ENCODE measurements around the gene DAB1. TPM values are rescaled to one million over a fixed set of nuclear protein-coding genes. Genes with fewer than 3 reads are reported as not detected.

The DAB1 gene
- total and polyA plus RNA-seq, 2 of the 8 experiments (the other 6 are each of a cell fraction or from before 2014, with no cell fraction given) = 4.4 to 11.8 TPM

DNA sequence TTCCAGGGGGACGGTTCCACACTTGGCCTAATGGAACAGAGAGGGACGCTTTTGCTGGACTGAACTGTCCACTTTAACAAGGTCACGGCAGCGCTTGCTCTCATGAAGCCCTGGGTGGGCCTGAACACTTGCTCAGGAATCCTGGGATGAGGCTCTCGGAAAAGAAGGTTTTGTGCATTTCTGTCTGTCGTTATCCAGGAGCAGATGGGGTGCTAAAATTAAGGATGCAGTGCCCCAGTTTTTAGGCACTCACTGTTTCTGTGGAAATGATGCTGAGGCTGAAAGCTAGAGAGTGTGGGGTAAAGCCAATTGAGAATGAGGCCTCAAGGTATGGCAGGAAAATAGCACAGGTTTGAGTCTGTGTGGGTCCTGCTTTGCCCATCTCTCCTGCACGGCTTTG is 111.0 kb downstream of the DAB1 start:
- Histone ChIP-seq H4K8ac (ENCODE audit: extremely low read depth, insufficient read depth, low read length) (no peak overlapping the region), H3K4me1 (replicated peaks in 1 of 4; ENCODE audit: control insufficient read depth in 3 of 4, insufficient read depth in 4 of 4, low read length in 3 of 4) (no peaks in the 10 kb centered on the region), H3K9me3 (ENCODE audit: insufficient read depth in 2 of 2, low read depth in 1 of 2, low read length in 1 of 2) (peaks cover 0 to 2% of the 10 kb centered on the region in 2 experiments; a peak in 1 of 4 replicates), H3K79me2 (ENCODE audit: control insufficient read depth in 1 of 2, insufficient read depth in 2 of 2, low read length in 2 of 2) (no peaks in the 10 kb centered on the region), H3K36me3 (ENCODE audit: control insufficient read depth in 2 of 4, insufficient read depth in 4 of 4, low read length in 3 of 4) (no peaks in the 10 kb centered on the region), H3K18ac (ENCODE audit: extremely low read depth, low read length) (no peak overlapping the region), H3K4me3 (ENCODE audit: extremely low read depth in 1 of 4, insufficient read depth in 2 of 4, low read depth in 3 of 4, low read length in 4 of 4) (no peak overlapping the region), H2AK5ac (ENCODE audit: low read depth, low read length) (no peak overlapping the region), H3K27ac (ENCODE audit: low read depth, low read length) (no peak overlapping the region), H2BK120ac (replicated peaks; ENCODE audit: low read depth, low read length) (no peak overlapping the region), H3K4ac (replicated peaks; ENCODE audit: insufficient read length, low read depth, low read length) (no peak overlapping the region), H3K23ac (ENCODE audit: insufficient read length) (no peak overlapping the region), H2BK5ac (ENCODE audit: low read depth, low read length) (no peak overlapping the region), H3K27me3 (replicated peaks in 1 of 4; ENCODE audit: control insufficient read depth in 3 of 4, extremely low read depth in 1 of 4, insufficient read depth in 3 of 4, low read length in 3 of 4) (no peaks in the 10 kb centered on the region), H3K9ac (replicated peaks in 1 of 4; ENCODE audit: extremely low read depth in 1 of 4, low read depth in 3 of 4, low read length in 3 of 4) (no peak overlapping the region), H2BK15ac (ENCODE audit: low read length) (0 out of 2 replicates have a peak overlapping the region, but pooled peaks have one; percentile 1), H2BK20ac (ENCODE audit: low read length) (no peak overlapping the region), H3K56ac (replicated peaks; ENCODE audit: insufficient read length, low read depth, low read length) (no peak overlapping the region), H3K23me2 (ENCODE audit: low read depth, low read length) (no peaks in the 10 kb centered on the region), H4K20me1 (replicated peaks in 1 of 2; ENCODE audit: control insufficient read depth in 1 of 2, insufficient read depth in 2 of 2, low read length in 2 of 2) (no peaks in the 10 kb centered on the region), H3K14ac (ENCODE audit: insufficient read length) (no peak overlapping the region), H3K79me1 (ENCODE audit: low read depth, low read length) (no peaks in the 10 kb centered on the region), H2AFZ (ENCODE audit: low read length) (no peak overlapping the region), H4K91ac (replicated peaks; ENCODE audit: insufficient read length, low read length) (no peak overlapping the region), H4K5ac (ENCODE audit: insufficient read length, low read depth, low read length) (no peak overlapping the region), H3K4me2 (ENCODE audit: insufficient read depth in 1 of 2, low read depth in 2 of 2, low read length in 2 of 2) (no peak overlapping the region), H2BK12ac (ENCODE audit: low read depth, low read length) (no peak overlapping the region)
- DNase-seq (ENCODE audit: low read depth in 1 of 2, low spot score in 2 of 2) = no peak
- no peak for FAIRE-seq
- CTCF ChIA-PET (ENCODE audit: partially characterized antibody) = no interaction called here
- 93% methylated on average over 7 of the region's 7 CpGs; no CpG with 5 or more reads in 1 of the 2 experiments for WGBS, 2 experiments (ENCODE audit: extremely low coverage in 1 of 2, insufficient coverage in 1 of 2, insufficient read length in 1 of 2, insufficient replicate concordance in 2 of 2, low coverage in 1 of 2, low lambda C conversion rate in 2 of 2, missing lambda C conversion rate in 1 of 2)
- TF ChIP-seq YY1 (IDR thresholded peaks at IDR 0.05; ENCODE audit: low read depth, low read length) (no peak), MAFK (IDR thresholded peaks at IDR 0.05; ENCODE audit: low read depth, low read length) (no peak), SP4 (IDR thresholded peaks at IDR 0.05; ENCODE audit: low read length) (no peak), BCL11A (IDR thresholded peaks at IDR 0.05; ENCODE audit: low read depth in 2 of 2, low read length in 2 of 2) (no peak), SRF (IDR thresholded peaks at IDR 0.05; ENCODE audit: low read depth, low read length) (no peak), CEBPB (IDR thresholded peaks at IDR 0.05; ENCODE audit: low read depth, low read length) (no peak), CREB1 (IDR thresholded peaks at IDR 0.05) (no peak), CBX5 (IDR thresholded peaks at IDR 0.05; ENCODE audit: low read depth, low read length) (no peak), NANOG (IDR thresholded peaks at IDR 0.05; ENCODE audit: insufficient read depth, low read depth, low read length, poor library complexity, severe bottlenecking) (no peak), TEAD4 (IDR thresholded peaks at IDR 0.05; ENCODE audit: low read depth, low read length) (no peak)
- POLR2A ChIA-PET (ENCODE audit: partially characterized antibody) = no interaction called here

All from H1 (cell line).